ENCODE results near the gene STK4.
A peak's percentile ranks its signal among the peaks of the same experiment; 100 is the strongest.

STK4 gene

DNA sequence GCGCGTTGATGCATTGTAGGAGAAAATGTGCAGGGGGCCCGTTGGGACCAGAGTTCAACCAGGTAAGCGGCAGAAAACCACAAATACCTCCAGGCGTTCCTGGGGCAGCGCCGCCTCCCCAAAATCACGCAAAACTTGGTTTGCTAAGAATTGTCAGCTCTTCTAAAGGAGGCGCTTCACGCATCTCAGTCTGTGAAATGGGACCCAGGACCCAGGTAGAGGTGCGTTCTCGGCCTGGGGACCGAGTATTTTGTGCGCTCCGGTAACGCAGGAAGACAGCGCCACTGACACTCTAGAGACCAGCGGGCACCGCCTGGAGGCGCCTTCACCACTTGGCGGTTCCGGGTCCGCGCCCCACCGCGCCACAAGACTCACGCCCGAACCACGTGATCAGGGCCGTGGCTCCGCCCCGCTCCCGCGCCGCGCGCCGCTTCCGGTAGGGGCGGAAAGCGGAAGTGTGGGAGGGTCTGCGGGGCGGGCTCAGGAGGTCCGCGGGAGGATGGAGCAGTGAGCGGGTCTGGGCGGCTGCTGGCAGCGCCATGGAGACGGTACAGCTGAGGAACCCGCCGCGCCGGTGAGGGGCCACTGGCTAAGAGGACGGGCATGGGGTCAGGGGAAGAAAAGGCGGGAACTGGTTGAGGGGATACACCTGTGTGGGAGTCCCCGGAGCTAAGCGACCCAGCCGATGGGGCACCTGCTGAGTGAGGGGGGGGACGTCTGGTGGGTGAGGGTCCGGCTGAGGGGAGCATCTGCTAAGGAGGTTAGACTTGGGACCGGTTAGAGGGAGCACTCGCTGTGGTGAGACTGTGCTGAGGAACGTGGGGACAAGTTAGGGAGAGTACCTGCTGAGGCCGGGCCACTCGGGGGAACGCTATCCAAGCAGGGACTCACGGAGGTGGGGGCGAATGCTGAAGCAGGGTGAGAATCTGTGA is at the start of gene STK4:
TSS of gene STK4 (plus strand) at position 483 of the 932 bp plus-strand sequence. CDS start at position 540, 57 bp downstream.
- Histone ChIP-seq H3K4me1 (ENCODE audit: control insufficient read depth in 2 of 2, insufficient read depth in 2 of 2, low read length in 2 of 2) (peaks cover 12 to 15% of the 10 kb centered on the region in 2 donors), H3K36me3 (ENCODE audit: control insufficient read depth in 2 of 2, insufficient read depth in 2 of 2, low read length in 2 of 2) (no peaks in the 10 kb centered on the region), H3K9ac (ENCODE audit: low read depth in 1 of 2, low read length in 2 of 2) (peak within 1 kb of the TSS; percentile 96), H3K4me3 (ENCODE audit: low read length in 2 of 2) (peak within 1 kb of the TSS; percentile 93 to 96), H3K27me3 (ENCODE audit: control insufficient read depth in 2 of 2, insufficient read depth in 2 of 2, low read length in 2 of 2) (no peaks in the 10 kb centered on the region), H3K9me3 (ENCODE audit: control insufficient read depth in 2 of 2, low read length in 2 of 2) (no peaks in the 10 kb centered on the region), H3K27ac (ENCODE audit: low read depth in 2 of 2, low read length in 2 of 2) (peak within 1 kb of the TSS; percentile 92 to 93)

DNA sequence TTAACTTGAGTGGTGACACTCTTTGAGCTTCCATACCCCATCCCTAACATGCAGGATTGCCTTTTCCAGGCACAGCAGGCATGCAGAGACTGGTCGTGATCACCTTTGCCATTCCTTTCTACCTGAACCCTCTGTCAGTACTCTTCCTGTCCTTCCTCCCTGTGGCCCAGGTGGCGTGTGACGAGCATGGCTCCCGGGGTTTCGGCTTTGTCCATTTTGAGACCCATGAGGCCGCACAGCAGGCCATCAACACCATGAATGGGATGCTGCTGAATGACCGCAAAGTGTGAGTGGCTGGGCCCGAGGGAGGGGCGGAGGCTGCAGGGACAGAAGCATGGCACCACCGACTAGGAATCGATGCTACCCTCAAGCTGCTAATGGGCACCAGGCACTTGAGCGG is 49.7 kb upstream of the STK4 start:
- Histone ChIP-seq H3K9ac (ENCODE audit: low read depth in 1 of 2, low read length in 2 of 2) (no peak overlapping the region), H3K27me3 (ENCODE audit: control insufficient read depth in 2 of 2, insufficient read depth in 2 of 2, low read length in 2 of 2) (no peaks in the 10 kb centered on the region), H3K9me3 (ENCODE audit: control insufficient read depth in 2 of 2, low read length in 2 of 2) (no peaks in the 10 kb centered on the region), H3K4me3 (ENCODE audit: low read length in 2 of 2) (no peak overlapping the region), H3K36me3 (ENCODE audit: control insufficient read depth in 2 of 2, insufficient read depth in 2 of 2, low read length in 2 of 2) (no peaks in the 10 kb centered on the region), H3K27ac (ENCODE audit: low read depth in 2 of 2, low read length in 2 of 2) (no peak overlapping the region), H3K4me1 (ENCODE audit: control insufficient read depth in 2 of 2, insufficient read depth in 2 of 2, low read length in 2 of 2) (no peaks in the 10 kb centered on the region)

DNA sequence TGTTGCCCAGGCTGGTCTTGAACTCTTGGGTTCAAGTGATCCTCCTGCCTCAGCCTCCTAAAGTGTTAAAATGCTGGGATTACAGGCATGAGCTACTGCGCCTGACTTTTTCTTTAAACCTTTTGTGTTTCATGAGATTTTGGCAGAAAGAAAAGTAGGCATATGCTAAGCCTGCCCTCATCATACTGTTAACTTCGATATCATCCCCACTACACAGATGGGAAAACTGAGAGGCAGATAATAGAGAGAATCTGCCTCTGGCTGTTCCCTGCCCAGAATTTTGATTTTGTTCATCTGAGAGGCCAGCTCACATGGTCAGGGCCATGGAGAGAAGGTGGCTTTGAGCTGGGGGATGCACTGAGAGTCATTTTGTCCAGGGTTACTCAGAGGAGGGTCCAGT is 48.9 kb upstream of the STK4 start:
- Histone ChIP-seq H3K4me3 (ENCODE audit: low read length in 2 of 2) (no peak overlapping the region), H3K4me1 (ENCODE audit: control insufficient read depth in 2 of 2, insufficient read depth in 2 of 2, low read length in 2 of 2) (no peaks in the 10 kb centered on the region), H3K9me3 (ENCODE audit: control insufficient read depth in 2 of 2, low read length in 2 of 2) (no peaks in the 10 kb centered on the region), H3K27me3 (ENCODE audit: control insufficient read depth in 2 of 2, insufficient read depth in 2 of 2, low read length in 2 of 2) (no peaks in the 10 kb centered on the region), H3K36me3 (ENCODE audit: control insufficient read depth in 2 of 2, insufficient read depth in 2 of 2, low read length in 2 of 2) (no peaks in the 10 kb centered on the region), H3K9ac (ENCODE audit: low read depth in 1 of 2, low read length in 2 of 2) (no peak overlapping the region), H3K27ac (ENCODE audit: low read depth in 2 of 2, low read length in 2 of 2) (no peak overlapping the region)

DNA sequence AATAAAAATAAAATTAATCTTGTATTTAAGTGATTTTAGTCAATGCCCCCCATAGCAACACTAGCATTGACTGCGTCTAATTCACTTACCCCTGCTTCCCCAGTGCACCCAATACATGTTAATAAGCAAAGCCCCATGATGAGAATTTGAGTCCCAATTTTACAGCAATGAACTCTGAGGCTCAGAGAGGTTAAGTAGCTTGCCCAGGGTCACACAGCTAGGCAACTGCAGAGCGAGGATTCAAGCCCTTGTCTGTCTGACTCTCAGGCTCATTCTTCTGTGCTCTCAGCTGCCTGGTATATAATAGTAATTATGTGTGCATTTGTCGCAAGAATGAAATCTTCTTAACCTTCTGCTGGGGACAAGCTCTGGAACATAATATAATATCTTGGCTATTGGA is 48.0 kb upstream of the STK4 start:
- Histone ChIP-seq H3K36me3 (ENCODE audit: control insufficient read depth in 2 of 2, insufficient read depth in 2 of 2, low read length in 2 of 2) (peaks cover 0 to 3% of the 10 kb centered on the region in 2 donors), H3K27me3 (ENCODE audit: control insufficient read depth in 2 of 2, insufficient read depth in 2 of 2, low read length in 2 of 2) (no peaks in the 10 kb centered on the region), H3K9me3 (ENCODE audit: control insufficient read depth in 2 of 2, low read length in 2 of 2) (no peaks in the 10 kb centered on the region), H3K4me3 (ENCODE audit: low read length in 2 of 2) (no peak overlapping the region), H3K4me1 (ENCODE audit: control insufficient read depth in 2 of 2, insufficient read depth in 2 of 2, low read length in 2 of 2) (no peaks in the 10 kb centered on the region), H3K9ac (ENCODE audit: low read depth in 1 of 2, low read length in 2 of 2) (no peak overlapping the region), H3K27ac (ENCODE audit: low read depth in 2 of 2, low read length in 2 of 2) (no peak overlapping the region)

DNA sequence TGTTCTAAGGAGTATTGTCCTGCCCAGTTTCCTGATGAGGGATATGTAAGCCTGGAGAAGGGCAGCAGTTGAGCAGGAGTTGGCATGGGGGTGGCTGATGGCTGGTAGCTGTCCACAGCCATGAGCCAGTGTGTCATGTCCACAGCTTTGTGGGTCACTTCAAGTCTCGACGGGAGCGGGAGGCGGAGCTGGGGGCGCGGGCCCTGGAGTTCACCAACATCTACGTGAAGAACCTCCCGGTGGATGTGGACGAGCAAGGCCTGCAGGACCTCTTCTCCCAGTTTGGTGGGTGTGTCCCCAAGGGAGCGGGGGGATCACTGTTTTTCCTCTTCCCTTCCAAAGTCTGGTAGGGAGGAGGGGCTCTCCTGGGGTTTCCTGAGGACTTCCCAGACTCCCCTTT is 47.6 kb upstream of the STK4 start:
- Histone ChIP-seq H3K27me3 (ENCODE audit: control insufficient read depth in 2 of 2, insufficient read depth in 2 of 2, low read length in 2 of 2) (no peaks in the 10 kb centered on the region), H3K36me3 (ENCODE audit: control insufficient read depth in 2 of 2, insufficient read depth in 2 of 2, low read length in 2 of 2) (peaks cover 0 to 3% of the 10 kb centered on the region in 2 donors), H3K9me3 (ENCODE audit: control insufficient read depth in 2 of 2, low read length in 2 of 2) (no peaks in the 10 kb centered on the region), H3K9ac (ENCODE audit: low read depth in 1 of 2, low read length in 2 of 2) (no peak overlapping the region), H3K4me3 (ENCODE audit: low read length in 2 of 2) (no peak overlapping the region), H3K27ac (ENCODE audit: low read depth in 2 of 2, low read length in 2 of 2) (no peak overlapping the region), H3K4me1 (ENCODE audit: control insufficient read depth in 2 of 2, insufficient read depth in 2 of 2, low read length in 2 of 2) (no peaks in the 10 kb centered on the region)

DNA sequence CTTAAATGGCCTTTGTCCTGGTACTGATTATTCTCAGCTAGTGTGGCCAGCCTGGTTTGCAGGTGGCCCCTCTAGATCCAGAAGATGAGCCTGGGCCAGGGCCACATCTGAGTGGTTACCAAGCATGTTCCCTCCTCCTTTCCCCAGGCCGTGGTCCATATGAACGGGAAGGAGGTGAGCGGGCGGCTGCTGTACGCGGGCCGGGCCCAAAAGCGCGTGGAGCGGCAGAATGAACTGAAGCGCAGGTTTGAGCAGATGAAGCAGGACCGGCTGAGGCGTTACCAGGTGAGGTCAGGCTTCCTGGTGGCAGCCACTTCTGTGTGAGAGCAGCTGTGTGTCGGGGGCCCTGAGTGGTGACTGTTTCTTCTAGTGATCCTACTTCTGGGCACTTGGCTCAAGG is 44.9 kb upstream of the STK4 start:
- Histone ChIP-seq H3K36me3 (ENCODE audit: control insufficient read depth in 2 of 2, insufficient read depth in 2 of 2, low read length in 2 of 2) (peaks cover 0 to 5% of the 10 kb centered on the region in 2 donors), H3K4me1 (ENCODE audit: control insufficient read depth in 2 of 2, insufficient read depth in 2 of 2, low read length in 2 of 2) (no peaks in the 10 kb centered on the region), H3K27ac (ENCODE audit: low read depth in 2 of 2, low read length in 2 of 2) (no peak overlapping the region), H3K9me3 (ENCODE audit: control insufficient read depth in 2 of 2, low read length in 2 of 2) (no peaks in the 10 kb centered on the region), H3K4me3 (ENCODE audit: low read length in 2 of 2) (no peak overlapping the region), H3K9ac (ENCODE audit: low read depth in 1 of 2, low read length in 2 of 2) (no peak overlapping the region), H3K27me3 (ENCODE audit: control insufficient read depth in 2 of 2, insufficient read depth in 2 of 2, low read length in 2 of 2) (no peaks in the 10 kb centered on the region)

DNA sequence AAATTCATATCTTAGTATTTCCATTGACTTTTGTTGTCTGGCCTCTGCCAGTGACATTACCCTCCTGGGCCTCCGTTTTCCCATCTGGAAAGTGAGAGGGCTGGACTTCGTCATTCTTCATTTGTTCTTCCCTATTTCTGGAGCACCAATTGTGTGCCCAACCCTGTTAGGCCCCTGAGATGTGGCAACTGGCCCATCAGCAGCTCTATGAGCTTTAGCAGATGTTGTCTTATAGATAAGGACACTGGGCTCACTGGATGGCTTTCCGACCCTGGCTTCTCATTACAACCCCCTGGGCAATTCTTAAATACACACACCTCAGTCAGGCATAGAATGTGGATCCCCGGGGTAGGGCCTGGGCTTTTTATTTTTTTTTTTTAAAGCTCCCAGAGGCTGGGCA is 41.8 kb upstream of the STK4 start:
- H3K27me3 ChIP-seq (ENCODE audit: control insufficient read depth in 2 of 2, insufficient read depth in 2 of 2, low read length in 2 of 2) = no peaks in the 10 kb centered on the region
- H3K4me3 ChIP-seq (ENCODE audit: low read length in 2 of 2) = no peak overlapping the region
- no peaks in the 10 kb centered on the region for H3K9me3 ChIP-seq (ENCODE audit: control insufficient read depth in 2 of 2, low read length in 2 of 2)

DNA sequence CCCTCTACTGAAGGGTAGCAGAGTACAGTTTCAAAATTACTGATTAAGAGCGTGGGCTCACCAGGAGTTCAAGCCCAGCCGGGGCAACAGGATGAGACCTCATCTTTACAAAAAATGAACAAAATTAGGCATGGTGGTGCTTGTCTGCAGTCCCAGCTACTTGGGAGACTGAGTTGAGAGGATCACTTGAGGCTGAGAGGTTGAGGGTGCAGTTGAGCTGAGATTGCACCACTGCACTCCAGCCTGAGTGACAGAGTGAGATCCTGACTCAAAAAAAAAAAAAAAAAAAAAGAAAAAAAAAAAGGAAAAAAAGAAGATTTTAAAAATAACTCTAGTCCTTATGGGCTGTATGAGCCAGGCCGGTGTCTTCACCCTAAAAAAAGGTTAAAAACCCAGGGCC is 37.7 kb upstream of the STK4 start:
- Histone ChIP-seq H3K27me3 (ENCODE audit: control insufficient read depth in 2 of 2, insufficient read depth in 2 of 2, low read length in 2 of 2) (no peaks in the 10 kb centered on the region), H3K9me3 (ENCODE audit: control insufficient read depth in 2 of 2, low read length in 2 of 2) (no peaks in the 10 kb centered on the region), H3K9ac (ENCODE audit: low read depth in 1 of 2, low read length in 2 of 2) (no peak overlapping the region), H3K4me1 (ENCODE audit: control insufficient read depth in 2 of 2, insufficient read depth in 2 of 2, low read length in 2 of 2) (no peaks in the 10 kb centered on the region), H3K4me3 (ENCODE audit: low read length in 2 of 2) (no peak overlapping the region), H3K36me3 (ENCODE audit: control insufficient read depth in 2 of 2, insufficient read depth in 2 of 2, low read length in 2 of 2) (peaks cover 0 to 7% of the 10 kb centered on the region in 2 donors), H3K27ac (ENCODE audit: low read depth in 2 of 2, low read length in 2 of 2) (no peak overlapping the region)

More for the DNA sequence above, 41.8 kb upstream of the STK4 start:
- no peaks in the 10 kb centered on the region for H3K4me1 ChIP-seq (ENCODE audit: control insufficient read depth in 2 of 2, insufficient read depth in 2 of 2, low read length in 2 of 2)
- no peak overlapping the region for H3K9ac ChIP-seq (ENCODE audit: low read depth in 1 of 2, low read length in 2 of 2)
- peaks cover 0 to 5% of the 10 kb centered on the region in 2 donors for H3K36me3 ChIP-seq (ENCODE audit: control insufficient read depth in 2 of 2, insufficient read depth in 2 of 2, low read length in 2 of 2)
- no peak overlapping the region for H3K27ac ChIP-seq (ENCODE audit: low read depth in 2 of 2, low read length in 2 of 2)

DNA sequence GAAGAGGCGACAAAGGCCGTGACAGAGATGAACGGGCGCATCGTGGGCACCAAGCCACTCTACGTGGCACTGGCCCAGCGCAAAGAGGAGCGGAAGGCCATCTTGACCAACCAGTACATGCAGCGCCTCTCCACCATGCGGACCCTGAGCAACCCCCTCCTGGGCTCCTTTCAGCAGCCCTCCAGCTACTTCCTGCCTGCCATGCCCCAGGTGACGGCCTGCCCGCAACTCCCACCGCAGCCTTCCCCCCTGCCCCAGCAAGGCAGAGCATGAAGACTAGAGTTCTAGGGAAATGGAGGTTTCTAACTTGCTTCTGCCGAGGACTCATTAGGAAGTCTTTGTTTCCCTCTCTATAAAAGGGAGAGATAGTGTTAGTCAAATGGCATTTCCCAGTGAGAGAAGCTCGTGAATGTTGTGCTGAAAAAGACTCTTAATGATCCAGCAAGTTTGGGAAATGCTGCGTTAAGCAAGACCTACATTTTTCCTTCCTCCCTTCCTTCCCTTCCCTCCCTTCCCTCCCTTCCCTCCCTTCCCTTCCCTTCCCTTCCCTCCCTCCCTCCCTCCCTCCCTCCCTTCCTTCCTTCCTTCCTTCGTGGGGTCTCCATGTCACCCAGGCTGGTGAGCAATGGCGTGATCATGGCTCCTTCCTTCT is 35.7 kb upstream of the STK4 start:
- no peak overlapping the region for H3K4me3 ChIP-seq (ENCODE audit: low read length in 2 of 2)
- H3K4me1 ChIP-seq (ENCODE audit: control insufficient read depth in 2 of 2, insufficient read depth in 2 of 2, low read length in 2 of 2) = no peaks in the 10 kb centered on the region
- no peaks in the 10 kb centered on the region for H3K9me3 ChIP-seq (ENCODE audit: control insufficient read depth in 2 of 2, low read length in 2 of 2)
- peaks cover 0 to 5% of the 10 kb centered on the region in 2 donors for H3K36me3 ChIP-seq (ENCODE audit: control insufficient read depth in 2 of 2, insufficient read depth in 2 of 2, low read length in 2 of 2)
- no peak overlapping the region for H3K9ac ChIP-seq (ENCODE audit: low read depth in 1 of 2, low read length in 2 of 2)
- H3K27ac ChIP-seq (ENCODE audit: low read depth in 2 of 2, low read length in 2 of 2) = no peak overlapping the region
- H3K27me3 ChIP-seq (ENCODE audit: control insufficient read depth in 2 of 2, insufficient read depth in 2 of 2, low read length in 2 of 2) = no peaks in the 10 kb centered on the region

DNA sequence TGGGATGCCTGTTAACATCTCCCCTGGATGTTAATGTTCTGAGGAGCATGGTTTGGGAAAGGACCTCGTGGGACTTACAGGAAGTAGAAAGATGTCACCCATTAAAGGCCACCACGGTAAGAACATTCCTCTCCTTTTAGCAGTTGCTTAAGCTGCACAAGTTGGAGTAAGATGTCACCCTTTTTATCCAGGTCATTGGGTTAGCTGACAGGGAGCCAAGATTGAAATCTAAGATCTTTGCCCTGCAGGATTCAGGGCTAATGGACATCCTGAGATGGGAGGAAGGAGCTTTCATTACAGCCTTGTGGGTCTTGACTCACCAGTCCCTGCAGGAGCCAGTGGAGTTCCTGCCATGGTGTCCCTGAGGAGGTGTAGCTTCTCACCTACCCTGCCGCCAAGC is 34.4 kb upstream of the STK4 start:
- H3K9me3 ChIP-seq (ENCODE audit: control insufficient read depth in 2 of 2, low read length in 2 of 2) = no peaks in the 10 kb centered on the region
- H3K4me1 ChIP-seq (ENCODE audit: control insufficient read depth in 2 of 2, insufficient read depth in 2 of 2, low read length in 2 of 2) = no peaks in the 10 kb centered on the region
- peaks cover 4 to 10% of the 10 kb centered on the region in 2 donors for H3K36me3 ChIP-seq (ENCODE audit: control insufficient read depth in 2 of 2, insufficient read depth in 2 of 2, low read length in 2 of 2)
- no peak overlapping the region for H3K4me3 ChIP-seq (ENCODE audit: low read length in 2 of 2)
- no peak overlapping the region for H3K9ac ChIP-seq (ENCODE audit: low read depth in 1 of 2, low read length in 2 of 2)
- no peaks in the 10 kb centered on the region for H3K27me3 ChIP-seq (ENCODE audit: control insufficient read depth in 2 of 2, insufficient read depth in 2 of 2, low read length in 2 of 2)
- H3K27ac ChIP-seq (ENCODE audit: low read depth in 2 of 2, low read length in 2 of 2) = no peak overlapping the region
